HEK293 (cell line): ENCODE results near the gene CD244.

Experiments used
- CTCF ChIA-PET: fragments of 350-600 bp; formaldehyde crosslinking; extraction: SDS; loops from one replicate; lab custom pipeline; 2021; ENCODE audit warnings: antibody characterized with exemption; lab: Yijun Ruan, JAX
- POLR2A ChIA-PET: fragments of 300-600 bp; formaldehyde crosslinking; extraction: SDS; loops from one replicate; lab custom pipeline; 2020; ENCODE audit warnings: antibody characterized with exemption, inconsistent platforms; lab: Yijun Ruan, JAX
- H3K27ac ChIP-seq: fragments of 200-500 bp; sonication (Bioruptor generic); 2 replicates; pipeline ENCODE4 v1.5.1; 2014; ENCODE audit warnings: low read depth, low read length, control low read depth, inconsistent platforms; ENCODE audit errors: extremely low read depth
- H3K36me3 ChIP-seq, 2 experiments: fragments of 200-500 bp in 1 of 2; sonication (Bioruptor generic) in 1 of 2; 1 replicate in 1 of 2; 2 replicates in 1 of 2; pipeline ENCODE4 v1.5.1; 2014 to 2017; ENCODE audit warnings: inconsistent platforms in 2 of 2, low read length in 2 of 2; ENCODE audit not compliant: control insufficient read depth in 2 of 2, insufficient read depth in 1 of 2
- H3K4me1 ChIP-seq: fragments of 200-500 bp; sonication (Bioruptor generic); 2 replicates; pipeline ENCODE4 v1.5.1; 2014; ENCODE audit warnings: mild to moderate bottlenecking, low read length, inconsistent platforms; ENCODE audit not compliant: control insufficient read depth, insufficient read depth
- H3K4me3 ChIP-seq: 2 replicates; pipeline ENCODE4 v1.5.1; 2011; ENCODE audit warnings: low read depth, mild to moderate bottlenecking, control low read depth, low read length, moderate library complexity
- H3K9me3 ChIP-seq: fragments of 200-500 bp; sonication (Bioruptor generic); 2 replicates; pipeline ENCODE4 v1.5.1; 2014; ENCODE audit warnings: low read depth, low read length, inconsistent platforms; ENCODE audit not compliant: control insufficient read depth, insufficient read depth
- ATF2 ChIP-seq: fragments of 450-650 bp; formaldehyde crosslinking; IDR thresholded peaks from 2 replicates; pipeline ENCODE4 v1.5.1; 2016; ENCODE audit warnings: missing biosample characterization, missing genetic modification characterization, low read depth
- BCL6B ChIP-seq: fragments of 450-650 bp; formaldehyde crosslinking; IDR thresholded peaks from 2 replicates; pipeline ENCODE4 v1.5.1; 2017; ENCODE audit warnings: missing biosample characterization, missing genetic modification characterization
- HOXC10 ChIP-seq: sonication (generic); formaldehyde crosslinking; IDR thresholded peaks from 2 replicates; pipeline ENCODE4 v1.8.1; 2023; ENCODE audit warnings: mild to moderate bottlenecking, missing genetic modification reagents
- KLF10 ChIP-seq: fragments of 450-650 bp; IDR thresholded peaks from 2 replicates; pipeline ENCODE4 v1.5.1; 2018; ENCODE audit warnings: missing biosample characterization, mild to moderate bottlenecking, missing genetic modification characterization
- ZBTB17 ChIP-seq: fragments of 450-650 bp; formaldehyde crosslinking; IDR thresholded peaks from 2 replicates; pipeline ENCODE4 v1.5.1; 2016; ENCODE audit warnings: missing biosample characterization, missing genetic modification characterization
- ZBTB6 ChIP-seq: fragments of 450-650 bp; formaldehyde crosslinking; IDR thresholded peaks from 2 replicates; pipeline ENCODE4 v1.5.1; 2017; ENCODE audit warnings: missing biosample characterization, missing genetic modification characterization
- ZNF140 ChIP-seq: fragments of 450-650 bp; formaldehyde crosslinking; IDR thresholded peaks from 2 replicates; pipeline ENCODE4 v1.5.1; 2016; ENCODE audit warnings: missing biosample characterization, missing genetic modification characterization
- ZNF175 ChIP-seq: fragments of 450-650 bp; formaldehyde crosslinking; IDR thresholded peaks from 2 replicates; pipeline ENCODE4 v1.5.1; 2016; ENCODE audit warnings: missing biosample characterization, missing genetic modification characterization
- ZNF18 ChIP-seq: fragments of 450-650 bp; formaldehyde crosslinking; IDR thresholded peaks from 2 replicates; pipeline ENCODE4 v1.5.1; 2016; ENCODE audit warnings: missing biosample characterization, missing genetic modification characterization
- ZNF221 ChIP-seq: fragments of 450-650 bp; formaldehyde crosslinking; IDR thresholded peaks from 2 replicates; pipeline ENCODE4 v1.5.1; 2017; ENCODE audit warnings: missing biosample characterization, missing genetic modification characterization, borderline replicate concordance
- ZNF23 ChIP-seq: fragments of 450-650 bp; formaldehyde crosslinking; IDR thresholded peaks from 2 replicates; pipeline ENCODE4 v1.5.1; 2016; ENCODE audit warnings: missing biosample characterization, missing genetic modification characterization, borderline replicate concordance
- ZNF274 ChIP-seq, 2 experiments: fragments of 200-500 bp in 1 of 2; fragments of 450-650 bp in 1 of 2; sonication (Bioruptor generic) in 1 of 2; formaldehyde crosslinking in 1 of 2; IDR thresholded peaks; 2 replicates each; pipeline versions ENCODE4 v1.5.1 to v1.6.1; 2014 to 2016; ENCODE audit warnings: borderline replicate concordance in 1 of 2, inconsistent platforms in 1 of 2, low read length in 1 of 2, missing biosample characterization in 1 of 2, missing genetic modification characterization in 1 of 2
- ZNF391 ChIP-seq: fragments of 450-650 bp; formaldehyde crosslinking; IDR thresholded peaks from 2 replicates; pipeline ENCODE4 v1.5.1; 2016; ENCODE audit warnings: low read depth, missing biosample characterization, missing genetic modification characterization, borderline replicate concordance
- ZNF433 ChIP-seq: fragments of 450-650 bp; formaldehyde crosslinking; IDR thresholded peaks from 2 replicates; pipeline ENCODE4 v1.5.1; 2016; ENCODE audit warnings: missing biosample characterization, missing genetic modification characterization, low read depth
- ZNF473 ChIP-seq: fragments of 450-650 bp; formaldehyde crosslinking; IDR thresholded peaks from 2 replicates; pipeline ENCODE4 v1.5.1; 2017; ENCODE audit warnings: missing biosample characterization, missing genetic modification characterization
- ZNF48 ChIP-seq: fragments of 450-650 bp; formaldehyde crosslinking; IDR thresholded peaks from 2 replicates; pipeline ENCODE4 v1.5.1; 2016; ENCODE audit warnings: missing biosample characterization, missing genetic modification characterization
- ZNF624 ChIP-seq: fragments of 450-650 bp; formaldehyde crosslinking; IDR thresholded peaks from 2 replicates; pipeline ENCODE4 v1.5.1; 2017; ENCODE audit warnings: missing biosample characterization, missing genetic modification characterization
- ZNF639 ChIP-seq: fragments of 450-650 bp; formaldehyde crosslinking; IDR thresholded peaks from 2 replicates; pipeline ENCODE4 v1.5.1; 2016; ENCODE audit warnings: missing biosample characterization, missing genetic modification characterization
- ZNF692 ChIP-seq: fragments of 450-650 bp; formaldehyde crosslinking; IDR thresholded peaks from 2 replicates; pipeline ENCODE4 v1.5.1; 2016; ENCODE audit warnings: missing biosample characterization, missing genetic modification characterization
- ZNF792 ChIP-seq: fragments of 450-650 bp; formaldehyde crosslinking; IDR thresholded peaks from 2 replicates; pipeline ENCODE4 v1.5.1; 2016; ENCODE audit warnings: missing biosample characterization, missing genetic modification characterization
- ZSCAN16 ChIP-seq: fragments of 450-650 bp; formaldehyde crosslinking; IDR thresholded peaks from 2 replicates; pipeline ENCODE4 v1.5.1; 2016; ENCODE audit warnings: missing biosample characterization, missing genetic modification characterization
- ZSCAN4 ChIP-seq: fragments of 450-650 bp; formaldehyde crosslinking; IDR thresholded peaks from 2 replicates; pipeline ENCODE4 v1.5.1; 2017; ENCODE audit warnings: missing biosample characterization, missing genetic modification characterization
- TF ChIP-seq, protein P1 (sequence below): fragments of 450-650 bp; formaldehyde crosslinking; IDR thresholded peaks from 2 replicates; pipeline ENCODE4 v1.5.1; 2016; ENCODE audit warnings: missing biosample characterization, missing genetic modification characterization

The CD244 gene

DNA sequence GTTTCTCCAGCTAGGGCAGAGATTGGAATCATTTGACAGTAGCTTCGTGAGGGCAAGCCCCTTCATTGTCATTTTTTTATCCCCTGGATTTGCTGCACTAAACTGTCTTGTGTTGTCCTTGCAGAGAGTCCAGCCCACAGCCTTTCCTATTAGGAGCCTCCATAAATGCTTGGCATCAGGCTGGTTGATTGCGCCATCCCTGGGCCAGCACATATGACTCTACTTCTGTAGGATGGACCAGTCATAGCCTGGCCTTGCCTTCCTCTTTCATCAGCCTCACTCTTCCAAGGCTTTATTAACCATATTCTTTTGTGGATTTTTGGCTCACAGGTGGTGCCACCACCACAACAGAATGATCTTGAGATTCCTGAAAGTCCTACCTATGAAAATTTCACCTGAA, 35.3 kb downstream of the CD244 start:
- no peaks in the 10 kb centered on the region for H3K36me3 ChIP-seq
- TF ChIP-seq ZNF792 (tag by site-specific recombination) (no peak), ZNF140 (tag by site-specific recombination) (no peak), ZNF23 (no peak), BCL6B (tag by site-specific recombination) (no peak)
- TF ChIP-seq, protein P1, sequence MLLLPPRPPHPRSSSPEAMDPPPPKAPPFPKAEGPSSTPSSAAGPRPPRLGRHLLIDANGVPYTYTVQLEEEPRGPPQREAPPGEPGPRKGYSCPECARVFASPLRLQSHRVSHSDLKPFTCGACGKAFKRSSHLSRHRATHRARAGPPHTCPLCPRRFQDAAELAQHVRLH (tag by site-specific recombination) = no peak
- no peaks in the 10 kb centered on the region for H3K9me3 ChIP-seq
- POLR2A ChIA-PET = no interaction called here
- H3K4me1 ChIP-seq = no peaks in the 10 kb centered on the region
- CTCF ChIA-PET = interaction anchor here (0.7 to 1.3 kb wide), 6 partner anchors 8 to 124 kb away, joined by 3 to 5 read pairs (median 3); no protein-coding TSS in a partner anchor
- no peak overlapping the region for H3K27ac ChIP-seq
- no peak overlapping the region for H3K4me3 ChIP-seq

- Histone ChIP-seq H3K4me3 (no peak overlapping the region), H3K4me1 (no peaks in the 10 kb centered on the region), H3K36me3 (no peaks in the 10 kb centered on the region), H3K9me3 (no peaks in the 10 kb centered on the region), H3K27ac (no peak overlapping the region)
- ChIA-PET CTCF (interaction anchor here (0.6 to 1.3 kb wide), 8 partner anchors 9 to 127 kb away, joined by 3 to 5 read pairs (median 3); no protein-coding TSS in a partner anchor), POLR2A (no interaction called here)
- TF ChIP-seq ZBTB17 (tag by site-specific recombination) (no peak), KLF10 (no peak), ZNF274 (IDR thresholded peaks at IDR 0.05; ENCODE audit: low read length) (no peak), ZNF274 (tag by site-specific recombination; IDR thresholded peaks at IDR 0.05; ENCODE audit: borderline replicate concordance) (no peak), ZSCAN4 (tag by site-specific recombination) (no peak), ZNF48 (tag by site-specific recombination) (no peak), HOXC10 (CRISPR knock-in tag) (no peak), ZNF692 (tag by site-specific recombination) (no peak), ZNF221 (tag by site-specific recombination) (no peak), ZNF175 (no peak), ZBTB6 (tag by site-specific recombination) (no peak), ZNF391 (tag by site-specific recombination) (no peak), ZNF624 (no peak), ZNF473 (tag by site-specific recombination) (no peak), ZNF18 (tag by site-specific recombination) (no peak), ZNF639 (tag by site-specific recombination) (no peak), ZSCAN16 (tag by site-specific recombination) (no peak), ATF2 (tag by site-specific recombination) (no peak), ZNF433 (no peak)
These were observed 36.1 kb downstream of the CD244 start for GRCh38 chr1:160826546-160826945.
